ENCODE measurements around the gene KIAA0825. TPM values are rescaled to one million over a fixed set of nuclear protein-coding genes. Genes with fewer than 3 reads are reported as not detected.

Gene KIAA0825
- total RNA-seq, 1 donor from 2014 or later = 4.2 TPM

DNA sequence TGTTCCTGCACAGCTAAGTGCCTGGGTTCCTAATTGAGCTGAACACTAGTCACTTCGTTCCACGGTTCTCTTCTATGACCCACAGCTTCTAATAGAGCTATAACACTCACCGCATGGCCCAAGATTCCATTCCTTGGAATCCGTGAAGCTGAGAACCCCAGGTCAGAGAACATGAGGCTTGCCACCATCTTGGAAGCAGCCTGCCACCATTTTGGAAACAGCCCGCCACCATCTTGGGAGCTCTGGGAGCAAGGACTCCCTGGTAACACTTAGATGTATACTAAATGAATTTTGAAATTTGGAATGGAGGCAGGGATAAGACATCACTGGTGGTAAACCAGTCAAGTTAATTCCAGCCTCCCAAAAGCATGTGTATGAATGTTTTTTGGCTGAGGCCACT lies 60.4 kb downstream of the KIAA0825 start:
- Mint-ChIP-seq H3K9me3 (no peaks in the 10 kb centered on the region), H3K27me3 (no peaks in the 10 kb centered on the region), H3K27ac (no peak overlapping the region), H3K36me3 (peaks cover 5% of the 10 kb centered on the region), H3K4me1 (ENCODE audit: unreplicated experiment) (peaks cover 5% of the 10 kb centered on the region), H3K4me3 (no peak overlapping the region)
- TF ChIP-seq, protein P1, sequence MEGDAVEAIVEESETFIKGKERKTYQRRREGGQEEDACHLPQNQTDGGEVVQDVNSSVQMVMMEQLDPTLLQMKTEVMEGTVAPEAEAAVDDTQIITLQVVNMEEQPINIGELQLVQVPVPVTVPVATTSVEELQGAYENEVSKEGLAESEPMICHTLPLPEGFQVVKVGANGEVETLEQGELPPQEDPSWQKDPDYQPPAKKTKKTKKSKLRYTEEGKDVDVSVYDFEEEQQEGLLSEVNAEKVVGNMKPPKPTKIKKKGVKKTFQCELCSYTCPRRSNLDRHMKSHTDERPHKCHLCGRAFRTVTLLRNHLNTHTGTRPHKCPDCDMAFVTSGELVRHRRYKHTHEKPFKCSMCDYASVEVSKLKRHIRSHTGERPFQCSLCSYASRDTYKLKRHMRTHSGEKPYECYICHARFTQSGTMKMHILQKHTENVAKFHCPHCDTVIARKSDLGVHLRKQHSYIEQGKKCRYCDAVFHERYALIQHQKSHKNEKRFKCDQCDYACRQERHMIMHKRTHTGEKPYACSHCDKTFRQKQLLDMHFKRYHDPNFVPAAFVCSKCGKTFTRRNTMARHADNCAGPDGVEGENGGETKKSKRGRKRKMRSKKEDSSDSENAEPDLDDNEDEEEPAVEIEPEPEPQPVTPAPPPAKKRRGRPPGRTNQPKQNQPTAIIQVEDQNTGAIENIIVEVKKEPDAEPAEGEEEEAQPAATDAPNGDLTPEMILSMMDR (conservative IDR thresholded peaks at IDR 0.05) = no peak
- no peak for DNase-seq (ENCODE audit: extremely low spot score, unreplicated experiment)

DNA sequence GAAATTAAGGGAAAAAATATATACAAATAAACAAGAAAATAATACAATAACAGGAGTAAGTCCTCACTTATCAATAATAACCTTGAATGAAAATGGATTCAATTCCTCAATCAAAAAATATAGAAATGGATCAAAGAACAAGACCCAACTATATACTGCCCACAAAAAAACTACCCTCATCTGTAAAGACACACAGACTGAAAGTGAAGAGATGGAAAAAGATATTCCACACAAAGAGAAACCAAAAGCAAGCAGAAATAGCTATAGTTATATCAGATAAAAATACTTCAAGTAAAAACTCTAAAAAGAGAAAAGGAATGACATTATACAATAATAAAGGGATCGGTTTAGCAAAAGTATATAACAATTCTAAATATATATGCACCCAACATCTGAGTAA lies 66.5 kb downstream of the KIAA0825 start:
- H3K27me3 Mint-ChIP-seq = no peaks in the 10 kb centered on the region
- no peak overlapping the region for H3K4me3 Mint-ChIP-seq
- no peaks in the 10 kb centered on the region for H3K4me1 Mint-ChIP-seq (ENCODE audit: unreplicated experiment)
- TF ChIP-seq, protein P1 (conservative IDR thresholded peaks at IDR 0.05) = no peak
- H3K36me3 Mint-ChIP-seq = no peaks in the 10 kb centered on the region
- H3K9me3 Mint-ChIP-seq = peaks cover 6% of the 10 kb centered on the region
- no peak overlapping the region for H3K27ac Mint-ChIP-seq
- DNase-seq (ENCODE audit: extremely low spot score, unreplicated experiment) = no peak

DNA sequence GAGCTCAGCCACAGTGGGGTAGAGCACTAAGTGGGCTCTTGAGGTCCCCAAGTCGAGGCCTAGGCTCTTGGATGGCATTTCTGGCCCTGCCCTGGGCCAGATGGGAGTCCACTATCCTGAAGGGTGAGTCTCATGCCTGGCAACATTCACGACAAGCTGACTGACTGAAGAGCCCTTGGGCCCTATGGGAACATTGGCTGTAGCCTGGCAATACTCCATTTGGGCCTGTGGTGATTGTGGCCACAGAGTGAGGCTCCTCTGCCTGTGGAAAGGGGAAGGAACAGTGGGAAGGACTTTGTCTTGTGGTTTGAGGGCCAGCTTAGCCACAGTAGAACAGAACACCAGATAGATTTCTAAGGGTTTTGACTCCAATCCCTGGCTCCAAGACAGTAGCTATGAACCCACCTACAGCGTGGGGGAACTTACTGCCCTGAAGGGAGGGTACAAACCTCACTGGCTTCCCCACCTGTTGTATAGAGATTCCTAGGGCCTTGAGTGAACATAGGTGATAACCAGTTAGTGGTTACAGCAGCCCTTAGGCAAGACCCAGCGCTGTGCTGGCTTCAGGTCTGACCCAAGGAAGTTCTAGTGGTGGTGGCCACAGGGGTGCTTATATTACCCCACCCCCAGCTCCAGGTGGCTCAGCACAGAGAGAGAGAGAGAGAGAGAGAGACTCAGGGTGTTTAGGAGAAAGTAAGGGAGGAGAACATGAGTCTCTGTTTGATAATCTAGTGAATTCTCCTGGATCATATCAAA lies 72.4 kb downstream of the KIAA0825 start:
- Mint-ChIP-seq H3K36me3 (peaks cover 9% of the 10 kb centered on the region), H3K27me3 (no peaks in the 10 kb centered on the region), H3K4me1 (ENCODE audit: unreplicated experiment) (no peaks in the 10 kb centered on the region), H3K4me3 (no peak overlapping the region), H3K27ac (no peak overlapping the region), H3K9me3 (peaks cover 17% of the 10 kb centered on the region)
- DNase-seq (ENCODE audit: extremely low spot score, unreplicated experiment) = no peak
- TF ChIP-seq, protein P1 (conservative IDR thresholded peaks at IDR 0.05) = no peak

DNA sequence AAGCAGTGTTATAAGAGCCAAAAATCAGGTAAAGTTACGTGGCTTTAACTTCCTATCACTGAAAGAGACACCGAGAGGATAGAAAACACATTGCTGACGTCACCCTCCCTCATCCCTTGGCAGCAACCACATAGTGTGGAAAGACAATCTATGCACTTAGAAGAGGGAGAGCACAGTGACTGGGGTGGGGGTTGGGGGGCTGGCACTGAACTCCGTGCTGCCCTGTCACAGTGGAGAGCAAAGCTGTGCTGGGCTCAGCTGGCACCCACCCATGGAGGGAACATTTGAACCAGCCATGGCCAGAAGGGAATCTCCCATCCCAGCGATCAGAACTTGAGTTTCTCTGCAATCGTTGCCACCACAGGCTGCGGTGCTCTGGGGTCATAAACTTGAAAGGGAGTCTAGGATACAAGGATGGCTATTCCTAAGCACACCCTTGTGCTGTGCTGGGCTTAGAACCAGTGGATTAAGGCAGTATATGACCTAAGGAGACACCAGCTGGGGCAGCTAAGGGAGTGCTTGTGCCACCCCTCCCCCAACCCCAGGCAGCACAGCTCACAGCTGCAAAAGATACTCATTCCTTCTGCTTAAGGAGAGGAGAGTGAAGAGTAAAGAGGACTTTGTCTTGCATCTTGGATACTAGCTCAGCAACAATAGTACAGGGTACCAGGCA lies 73.4 kb downstream of the KIAA0825 start:
- H3K9me3 Mint-ChIP-seq = peaks cover 22% of the 10 kb centered on the region
- H3K36me3 Mint-ChIP-seq = peaks cover 10% of the 10 kb centered on the region
- no peak for DNase-seq (ENCODE audit: extremely low spot score, unreplicated experiment)

DNA sequence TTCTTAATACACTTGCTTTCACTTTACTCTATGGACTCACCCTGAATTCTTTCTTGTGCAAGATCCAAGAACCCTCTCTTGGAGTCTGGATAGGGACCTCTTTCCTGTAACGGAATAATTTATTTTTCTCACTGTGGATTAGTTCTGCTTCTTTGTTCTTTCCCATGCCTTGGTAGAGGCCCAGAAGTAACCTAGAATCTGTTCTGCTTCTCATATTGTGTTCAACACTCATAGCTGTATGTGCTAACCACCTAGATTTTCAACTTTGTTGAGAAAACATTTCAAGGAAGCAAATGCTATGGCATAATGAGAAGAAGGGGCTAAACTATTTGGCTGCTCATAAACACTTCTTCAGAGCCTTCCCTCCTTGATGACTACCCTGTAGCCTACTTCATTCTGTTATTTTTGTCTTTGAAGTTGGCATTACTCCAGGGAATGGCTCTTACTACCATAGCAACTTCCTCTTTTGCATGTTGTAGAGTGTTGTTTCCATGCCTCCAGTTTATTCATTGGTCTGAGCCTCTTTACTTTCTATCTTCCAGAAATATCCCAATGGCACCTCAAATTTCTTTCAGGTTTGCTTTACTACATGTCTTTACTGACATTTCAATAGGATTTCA lies 74.3 kb downstream of the KIAA0825 start:
- H3K4me1 Mint-ChIP-seq (ENCODE audit: unreplicated experiment) = no peaks in the 10 kb centered on the region
- H3K36me3 Mint-ChIP-seq = peaks cover 10% of the 10 kb centered on the region

More for the DNA sequence above, 73.4 kb downstream of the KIAA0825 start:
- Mint-ChIP-seq H3K4me3 (no peak overlapping the region), H3K27ac (no peak overlapping the region), H3K27me3 (no peaks in the 10 kb centered on the region), H3K4me1 (ENCODE audit: unreplicated experiment) (no peaks in the 10 kb centered on the region)
- TF ChIP-seq, protein P1 (conservative IDR thresholded peaks at IDR 0.05) = no peak

More for the DNA sequence above, 74.3 kb downstream of the KIAA0825 start:
- no peak for DNase-seq (ENCODE audit: extremely low spot score, unreplicated experiment)
- Mint-ChIP-seq H3K9me3 (peaks cover 21% of the 10 kb centered on the region), H3K27me3 (no peaks in the 10 kb centered on the region), H3K27ac (no peak overlapping the region), H3K4me3 (no peak overlapping the region)
- TF ChIP-seq, protein P1 (conservative IDR thresholded peaks at IDR 0.05) = no peak

Data from type B pancreatic cell (in vitro differentiated cells).